HEK293 (cell line): ENCODE results near the gene TOR4A.

Experiments
- YY1 ChIP-seq: fragments of 450-650 bp; formaldehyde crosslinking; IDR thresholded peaks from 2 replicates; pipeline ENCODE4 v1.5.1; 2018; ENCODE audit warnings: missing biosample characterization, missing genetic modification characterization
- ZNF2 ChIP-seq: fragments of 450-650 bp; formaldehyde crosslinking; IDR thresholded peaks from 2 replicates; pipeline ENCODE4 v1.5.1; 2016; ENCODE audit warnings: missing biosample characterization, missing genetic modification characterization
- ZNF394 ChIP-seq: fragments of 450-650 bp; formaldehyde crosslinking; IDR thresholded peaks from 2 replicates; pipeline ENCODE4 v1.5.1; 2016; ENCODE audit warnings: missing biosample characterization, missing genetic modification characterization, mild to moderate bottlenecking, moderate library complexity, borderline replicate concordance

GRCh38 chr9:137251490-137252268, 25.8 kb upstream of the TOR4A start:
- no peak for TF ChIP-seq YY1
- TF ChIP-seq ZNF394 (tag by site-specific recombination), result no peak
- no peak for TF ChIP-seq ZNF2 (tag by site-specific recombination)
